Measurements from ENCODE around the gene ZMYND12.
A peak's percentile ranks its signal among the peaks of the same experiment; 100 is the strongest.

The ZMYND12 gene

GRCh38 chr1:42386051-42386450, 69.8 kb downstream of the ZMYND12 start:
- no peak for ATAC-seq

GRCh38 chr1:42385283-42385682, 70.5 kb downstream of the ZMYND12 start:
- no peak for ATAC-seq

- no peak for ATAC-seq
Measured at GRCh38 chr1:42381280-42381673, 74.5 kb downstream of the ZMYND12 start.

DNA sequence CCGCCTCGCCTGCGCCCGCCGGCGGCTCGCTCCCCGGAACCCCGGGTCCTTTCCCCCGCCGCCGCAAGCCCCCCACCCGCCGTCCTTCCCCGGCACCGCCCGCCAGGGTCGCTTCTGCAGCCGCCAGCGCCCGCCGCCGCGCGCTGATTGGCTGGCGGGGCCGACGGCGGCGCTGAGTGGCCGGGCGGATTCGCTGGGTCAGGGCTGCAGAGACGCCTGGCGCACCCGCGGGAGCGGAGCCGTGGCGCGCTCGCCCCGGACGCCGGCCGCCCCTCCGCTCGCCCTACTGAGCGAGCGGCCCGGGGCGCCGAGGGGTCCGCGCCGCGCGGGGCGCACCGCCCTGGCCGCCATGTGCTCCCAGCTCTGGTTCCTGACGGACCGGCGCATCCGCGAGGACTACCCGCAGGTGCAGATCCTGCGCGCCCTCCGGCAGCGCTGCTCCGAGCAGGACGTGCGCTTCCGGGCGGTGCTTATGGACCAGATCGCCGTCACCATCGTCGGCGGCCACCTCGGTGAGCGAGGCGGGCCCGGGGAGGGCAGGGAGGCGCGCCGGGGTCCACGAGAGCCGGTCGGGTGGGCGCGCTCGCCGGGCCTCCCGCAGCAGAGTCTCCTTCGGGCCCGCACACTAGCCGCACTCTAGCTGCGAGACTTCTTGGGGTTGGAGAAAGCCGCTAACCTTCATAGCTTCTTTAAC, 75.1 kb downstream of the ZMYND12 start, which contains the start of gene RIMKLA:
Gene RIMKLA, plus strand, starts transcription at position 207 of the 694 bp plus-strand sequence. Its CDS starts 143 bp downstream, at position 350.
- peak; percentile 77 to 80 for ATAC-seq

Measured in activated CD4-positive, CD25-positive, alpha-beta regulatory T cell treated with anti-CD3 and anti-CD28 coated beads, Interleukin-2, amount 50 U/mL, for 24 hours (primary cell).